Effector memory CD4-positive, alpha-beta T cell (primary cell): Measurements from ENCODE around the gene MRPS16.

Source experiments
- DNase-seq, 3 donors: peaks; one replicate each; pipeline ENCODE4 v3.0.0-alpha.2; 2020
- H3K27ac ChIP-seq: 2 replicates; pipeline ENCODE4 v1.7.0; 2013; ENCODE audit warnings: mild to moderate bottlenecking, low read length, moderate library complexity; ENCODE audit not compliant: insufficient read depth, poor library complexity, severe bottlenecking
- H3K27me3 ChIP-seq: replicated peaks from 2 replicates; pipeline ENCODE4 v1.7.0; 2013; ENCODE audit warnings: mild to moderate bottlenecking, low read length; ENCODE audit not compliant: insufficient read depth, control insufficient read depth, poor library complexity, severe bottlenecking
- H3K36me3 ChIP-seq: 2 replicates; pipeline ENCODE4 v1.7.0; 2013; ENCODE audit warnings: mild to moderate bottlenecking, low read length, moderate library complexity; ENCODE audit not compliant: control insufficient read depth, insufficient read depth
- H3K4me1 ChIP-seq: 2 replicates; pipeline ENCODE4 v1.7.0; 2013; ENCODE audit warnings: low read length, mild to moderate bottlenecking; ENCODE audit not compliant: control insufficient read depth, insufficient read depth, poor library complexity, severe bottlenecking
- H3K4me3 ChIP-seq: 2 replicates; pipeline ENCODE4 v1.7.0; 2013; ENCODE audit warnings: low read length, low read depth, mild to moderate bottlenecking; ENCODE audit not compliant: insufficient read depth, poor library complexity, severe bottlenecking
- H3K9me3 ChIP-seq: 2 replicates; pipeline ENCODE4 v1.7.0; 2013; ENCODE audit warnings: mild to moderate bottlenecking, low read length, moderate library complexity; ENCODE audit not compliant: control insufficient read depth

MRPS16 gene

DNA sequence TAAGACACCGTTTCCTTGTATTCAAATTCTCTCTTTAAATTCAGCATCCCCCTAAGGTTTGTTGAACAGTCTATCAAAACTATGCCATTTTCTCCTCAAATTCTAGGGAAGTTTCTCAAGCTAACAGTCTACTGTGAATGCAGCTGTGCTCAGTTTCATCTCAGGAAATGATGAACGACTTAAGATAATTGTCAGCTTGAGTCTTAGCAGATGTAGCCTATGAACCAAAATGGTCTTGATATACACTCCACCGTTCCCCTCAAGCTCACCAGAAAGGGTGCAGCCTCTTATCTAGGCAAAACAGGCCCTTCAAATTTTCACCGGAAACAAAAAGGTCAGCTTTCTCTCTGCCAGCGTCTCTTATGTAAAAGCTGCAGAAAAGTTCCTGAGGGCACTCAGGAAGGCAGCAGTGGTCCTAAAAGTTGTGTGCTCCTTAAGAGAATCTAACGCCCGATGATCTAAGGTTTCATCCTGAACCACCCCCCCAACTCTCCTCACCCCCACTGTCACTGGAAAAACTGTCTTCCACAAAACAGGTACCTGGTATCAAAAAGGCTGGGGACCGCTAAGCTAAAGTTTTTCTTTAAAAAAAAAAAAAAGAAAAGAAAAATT lies 7.5 kb downstream of the MRPS16 start:
- no peak overlapping the region for H3K4me3 ChIP-seq
- H3K27ac ChIP-seq: no peak overlapping the region

DNA sequence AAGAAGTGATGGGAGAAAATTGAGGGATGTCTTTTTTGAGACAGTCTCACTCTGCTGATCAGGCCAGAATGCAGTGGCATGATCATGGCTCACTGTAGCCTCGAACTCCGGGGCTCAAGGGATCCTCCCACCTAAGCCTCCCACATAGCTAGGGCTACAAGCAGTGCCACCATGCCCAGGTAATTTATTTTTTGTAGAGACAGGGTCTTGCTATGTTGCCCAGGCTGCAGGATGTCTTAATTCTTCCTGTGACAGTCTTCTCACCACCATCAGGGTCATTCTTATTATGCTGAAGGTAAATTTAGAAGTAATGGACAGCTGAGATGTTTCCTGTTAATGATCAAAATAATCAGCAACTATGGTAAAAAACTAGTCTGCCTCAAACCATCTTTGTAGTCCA lies 12.5 kb downstream of the MRPS16 start:
- Histone ChIP-seq H3K4me1 (peaks cover 4% of the 10 kb centered on the region), H3K4me3 (no peak overlapping the region), H3K36me3 (peaks cover 42% of the 10 kb centered on the region), H3K27me3 (no peaks in the 10 kb centered on the region), H3K9me3 (no peaks in the 10 kb centered on the region), H3K27ac (no peak overlapping the region)
- DNase-seq: no peak

More for the DNA sequence above, 7.5 kb downstream of the MRPS16 start:
- no peaks in the 10 kb centered on the region for H3K9me3 ChIP-seq
- H3K36me3 ChIP-seq: peaks cover 27% of the 10 kb centered on the region
- peaks cover 4% of the 10 kb centered on the region for H3K4me1 ChIP-seq
- H3K27me3 ChIP-seq: no peaks in the 10 kb centered on the region
- no peak for DNase-seq

DNA sequence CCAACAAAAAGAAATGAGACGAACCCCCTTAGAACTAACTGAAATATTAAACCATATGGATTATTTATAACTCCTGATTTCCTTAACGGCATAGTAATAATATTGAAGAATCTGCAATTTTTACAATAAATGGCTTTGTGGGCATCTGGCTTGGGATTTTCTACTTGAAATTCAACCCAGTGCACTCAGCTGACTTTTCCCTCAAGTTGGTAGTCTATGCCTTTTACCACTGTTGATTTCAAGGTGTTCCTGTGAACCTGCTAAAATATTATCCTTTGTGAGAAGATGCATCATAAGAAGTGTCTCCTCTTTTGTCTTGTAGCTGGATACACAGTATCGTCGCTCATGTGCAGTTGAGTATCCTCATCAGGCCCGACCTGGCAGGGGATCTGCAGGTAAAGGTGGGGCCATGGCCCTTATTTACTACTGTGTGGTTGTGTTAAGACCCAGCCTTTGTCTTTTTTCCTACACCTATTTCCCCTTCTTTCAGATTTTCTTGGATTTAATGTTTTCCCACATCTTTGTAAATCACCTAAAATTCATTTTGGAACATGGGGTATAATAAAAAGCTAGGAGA lies 13.4 kb downstream of the MRPS16 start:
- no peak overlapping the region for H3K27ac ChIP-seq
- no peak for DNase-seq
- H3K36me3 ChIP-seq: peaks cover 42% of the 10 kb centered on the region

DNA sequence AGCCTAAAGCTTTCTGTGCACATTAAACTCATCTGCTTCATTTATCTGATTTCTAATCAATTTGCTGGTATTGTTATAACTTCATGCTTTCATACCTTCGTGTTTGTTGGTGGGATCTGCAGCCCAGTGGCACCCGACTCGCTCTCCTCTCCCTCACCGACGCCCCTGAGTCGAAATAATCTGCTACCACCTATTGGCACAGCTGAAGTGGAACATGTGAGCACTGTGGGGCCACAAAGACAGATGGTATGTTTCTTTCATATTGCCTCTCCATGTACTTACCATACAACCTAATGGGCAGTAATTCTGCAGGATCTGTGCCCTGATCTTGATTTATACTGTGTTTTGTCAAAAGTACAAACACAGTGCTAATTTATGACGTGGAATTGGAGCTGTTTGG lies 17.7 kb downstream of the MRPS16 start:
- Histone ChIP-seq H3K4me1 (peaks cover 4% of the 10 kb centered on the region), H3K36me3 (peaks cover 20% of the 10 kb centered on the region), H3K27ac (no peak overlapping the region), H3K9me3 (no peaks in the 10 kb centered on the region), H3K27me3 (no peaks in the 10 kb centered on the region), H3K4me3 (no peak overlapping the region)
- no peak for DNase-seq

More for the DNA sequence above, 13.4 kb downstream of the MRPS16 start:
- no peaks in the 10 kb centered on the region for H3K9me3 ChIP-seq
- H3K4me1 ChIP-seq: peaks cover 4% of the 10 kb centered on the region
- no peak overlapping the region for H3K4me3 ChIP-seq
- no peaks in the 10 kb centered on the region for H3K27me3 ChIP-seq

DNA sequence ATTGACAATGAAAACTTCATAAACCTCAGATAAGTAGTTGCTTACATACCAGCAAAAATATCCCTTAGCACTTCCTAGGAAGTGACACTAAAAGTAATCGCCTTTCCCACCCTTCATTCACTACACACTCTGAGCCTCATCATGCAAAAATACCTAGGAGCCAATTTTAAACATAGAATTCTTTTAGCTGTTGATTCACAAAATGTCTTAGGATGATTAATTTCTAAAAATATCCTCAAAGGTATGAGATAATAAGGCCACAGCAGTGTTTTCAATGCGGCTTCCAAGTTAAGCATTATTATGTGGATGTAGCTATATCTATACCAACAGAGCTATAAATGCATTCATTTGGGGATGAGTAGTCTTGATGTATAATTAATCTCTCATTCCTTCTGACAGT lies 18.6 kb downstream of the MRPS16 start:
- no peak for DNase-seq
- Histone ChIP-seq H3K4me1 (peaks cover 4% of the 10 kb centered on the region), H3K27ac (no peak overlapping the region), H3K9me3 (no peaks in the 10 kb centered on the region), H3K36me3 (peaks cover 15% of the 10 kb centered on the region), H3K27me3 (no peaks in the 10 kb centered on the region), H3K4me3 (no peak overlapping the region)

DNA sequence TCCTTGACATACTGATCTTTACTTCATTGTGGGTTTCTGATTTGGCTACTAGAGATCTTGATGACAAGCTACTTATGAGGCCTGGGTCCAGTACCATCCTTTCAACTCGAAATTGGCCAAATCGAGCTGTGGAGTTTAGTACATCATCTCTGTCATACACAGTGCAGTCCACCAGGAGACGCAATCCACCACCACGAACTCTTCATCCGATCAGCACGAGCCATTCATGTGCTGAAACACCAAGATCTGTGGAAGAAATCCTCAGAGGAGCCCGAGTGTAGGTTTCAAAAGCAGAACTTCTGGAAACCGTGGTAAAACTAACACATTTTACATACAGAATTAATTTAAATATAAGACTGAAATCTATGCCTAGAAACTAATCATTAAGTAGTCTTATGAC lies 19.6 kb downstream of the MRPS16 start:
- DNase-seq: no peak
- H3K4me1 ChIP-seq: no peaks in the 10 kb centered on the region
- no peak overlapping the region for H3K27ac ChIP-seq
- peaks cover 15% of the 10 kb centered on the region for H3K36me3 ChIP-seq
- H3K27me3 ChIP-seq: no peaks in the 10 kb centered on the region
- H3K9me3 ChIP-seq: no peaks in the 10 kb centered on the region
- no peak overlapping the region for H3K4me3 ChIP-seq

DNA sequence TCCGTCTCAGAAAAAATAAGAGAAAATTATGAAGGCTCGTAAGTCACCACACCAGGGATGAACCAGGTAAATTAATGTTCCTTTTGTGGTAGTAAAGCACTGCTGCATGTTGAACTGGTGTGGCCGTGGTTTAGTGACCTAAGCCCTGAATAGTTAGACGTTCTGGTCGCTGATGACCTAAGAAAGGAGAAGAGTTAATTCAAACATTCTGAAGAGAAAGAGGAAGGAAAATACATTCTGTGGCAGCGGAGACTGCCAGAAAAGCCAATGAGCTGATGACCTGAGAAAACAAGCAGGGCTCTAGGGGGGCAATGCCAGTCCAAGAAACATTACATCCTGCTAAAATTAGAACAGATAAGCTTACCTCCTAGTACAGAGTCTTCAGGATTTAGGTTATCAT lies 22.9 kb downstream of the MRPS16 start:
- Histone ChIP-seq H3K9me3 (no peaks in the 10 kb centered on the region), H3K27me3 (no peaks in the 10 kb centered on the region), H3K4me1 (no peaks in the 10 kb centered on the region), H3K27ac (no peak overlapping the region), H3K4me3 (no peak overlapping the region), H3K36me3 (peaks cover 5% of the 10 kb centered on the region)
- DNase-seq: no peak

DNA sequence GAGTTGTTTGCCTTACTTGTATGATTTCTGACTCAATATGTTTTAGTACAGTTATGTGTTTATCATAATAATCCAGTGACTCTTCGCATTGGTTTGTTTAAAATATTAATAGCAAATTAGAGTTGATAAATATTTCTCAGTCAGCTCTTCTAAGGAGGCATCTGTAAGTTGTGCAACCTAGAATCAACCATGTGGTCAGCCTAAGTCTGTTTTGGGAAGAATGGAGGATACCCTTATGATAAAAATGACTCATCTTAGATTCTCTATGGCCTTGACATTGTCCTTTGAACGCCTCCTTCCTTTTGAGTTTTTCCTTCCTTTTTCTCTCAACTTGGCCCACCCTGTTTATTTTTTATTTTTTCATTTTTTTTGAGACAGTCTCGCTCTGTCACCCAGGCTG lies 24.2 kb downstream of the MRPS16 start:
- H3K9me3 ChIP-seq: no peaks in the 10 kb centered on the region
- H3K27ac ChIP-seq: no peak overlapping the region
- DNase-seq: no peak
- peaks cover 5% of the 10 kb centered on the region for H3K36me3 ChIP-seq
- no peaks in the 10 kb centered on the region for H3K4me1 ChIP-seq
- H3K27me3 ChIP-seq: no peaks in the 10 kb centered on the region
- H3K4me3 ChIP-seq: no peak overlapping the region

DNA sequence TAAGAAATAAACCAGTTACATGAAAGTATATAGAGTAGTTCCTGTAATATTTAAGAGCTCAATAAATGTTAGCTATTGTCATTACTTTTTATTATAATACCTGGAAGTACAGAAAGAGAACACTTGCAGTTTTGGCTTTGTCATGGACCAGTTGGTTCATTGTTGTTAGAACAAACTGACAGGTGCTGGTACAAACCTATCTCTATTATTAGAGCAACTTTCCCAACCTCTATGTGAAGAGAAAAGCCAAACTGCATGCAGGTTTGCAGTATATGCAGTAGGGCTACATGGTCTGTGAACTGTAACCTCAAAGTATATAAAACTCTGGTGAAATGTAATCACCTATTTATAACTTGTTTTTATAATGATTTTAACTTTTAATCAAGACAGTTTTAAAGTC lies 25.8 kb downstream of the MRPS16 start:
- no peaks in the 10 kb centered on the region for H3K4me1 ChIP-seq
- H3K4me3 ChIP-seq: no peak overlapping the region
- H3K36me3 ChIP-seq: no peaks in the 10 kb centered on the region
- H3K27ac ChIP-seq: no peak overlapping the region
- no peaks in the 10 kb centered on the region for H3K27me3 ChIP-seq
- DNase-seq: no peak
- no peaks in the 10 kb centered on the region for H3K9me3 ChIP-seq

DNA sequence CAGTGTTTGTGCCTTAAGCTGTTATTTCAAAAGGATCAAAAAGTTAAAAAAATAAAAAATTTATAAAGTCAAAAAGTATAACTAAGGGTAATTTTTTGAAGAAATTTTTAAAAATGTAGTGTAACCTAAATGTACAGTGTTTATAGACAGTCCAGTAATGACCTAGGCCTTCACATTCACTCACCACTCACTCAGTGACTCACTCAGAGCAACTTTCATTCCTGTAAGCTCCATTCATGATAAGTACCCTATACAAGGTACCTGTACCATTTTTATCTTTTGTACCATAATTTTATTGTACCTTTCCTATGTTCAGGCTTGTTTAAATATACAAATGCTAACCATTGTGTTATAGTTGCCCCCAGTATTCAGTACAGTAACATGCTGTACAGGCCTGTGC lies 26.9 kb downstream of the MRPS16 start:
- no peaks in the 10 kb centered on the region for H3K27me3 ChIP-seq
- no peak for DNase-seq
- H3K9me3 ChIP-seq: no peaks in the 10 kb centered on the region
- no peak overlapping the region for H3K4me3 ChIP-seq
- H3K4me1 ChIP-seq: no peaks in the 10 kb centered on the region
- no peaks in the 10 kb centered on the region for H3K36me3 ChIP-seq
- no peak overlapping the region for H3K27ac ChIP-seq
